Thymus (tissue), 11 donors: Measurements from ENCODE around the gene MERTK. TPM values are rescaled to one million over a fixed set of nuclear protein-coding genes. Genes with fewer than 3 reads are reported as not detected.
"Not testable (repeated sequence)": the region's sequence is repeated elsewhere in the genome, so short reads cannot be mapped to it uniquely, and the experiment has no call there.

Source experiments
- DNase-seq, 9 donors: peaks; one replicate each; pipeline ENCODE4 v3.0.0-alpha.2; 2013; ENCODE audit warnings: low spot score in 9 of 9, low read depth in 6 of 9, missing footprints in 1 of 9
- H3K27ac ChIP-seq, 2 donors: one replicate each; pipeline ENCODE4 v1.5.1; 2013; ENCODE audit warnings: control low read depth in 1 of 2, low read depth in 1 of 2, low read length in 1 of 2, mild to moderate bottlenecking in 1 of 2, moderate library complexity in 1 of 2
- H3K27me3 ChIP-seq, 2 donors: one replicate each; pipeline ENCODE4 v1.5.1; 2013; ENCODE audit warnings: low read length in 1 of 2; ENCODE audit not compliant: control insufficient read depth in 2 of 2, insufficient read depth in 1 of 2
- H3K36me3 ChIP-seq, 2 donors: one replicate each; pipeline ENCODE4 v1.5.1; 2013; ENCODE audit warnings: low read length in 1 of 2, mild to moderate bottlenecking in 1 of 2, moderate library complexity in 1 of 2; ENCODE audit not compliant: control insufficient read depth in 2 of 2, insufficient read depth in 2 of 2
- H3K4me1 ChIP-seq, 2 donors: one replicate each; pipeline ENCODE4 v1.5.1; 2013; ENCODE audit warnings: low read length in 2 of 2; ENCODE audit not compliant: control insufficient read depth in 2 of 2, insufficient read depth in 2 of 2
- H3K4me3 ChIP-seq, 2 donors: one replicate each; pipeline ENCODE4 v1.5.1; 2013; ENCODE audit warnings: low read length in 2 of 2, control low read depth in 1 of 2, mild to moderate bottlenecking in 1 of 2
- H3K9me3 ChIP-seq, 2 donors: one replicate each; pipeline ENCODE4 v1.5.1; 2013; ENCODE audit warnings: low read length in 1 of 2, mild to moderate bottlenecking in 1 of 2; ENCODE audit not compliant: control insufficient read depth in 2 of 2, insufficient read depth in 1 of 2
- WGBS: extraction: QIAGEN DNeasy Blood & Tissue Kit; methylation state at CpG from one replicate; pipeline ENCODE4 v1.1.7; 2013; 5-methylcytosine and 5-hydroxymethylcytosine counted together
- polyA plus RNA-seq: library from polyadenylated mRNA; stranded (reverse); fragments of 200-250 nt; gene quantifications from one replicate; pipeline ENCODE4 v1.2.3, GENCODE V29; 2013
- total RNA-seq: library from RNA; stranded (reverse); fragments of 120-200 nt; gene quantifications from one replicate; pipeline ENCODE4 v1.2.4, GENCODE V29; 2013
- donor health status: healthy.

The MERTK gene
- total and polyA plus RNA-seq, 2 donors, result 5.7 to 16.5 TPM

DNA sequence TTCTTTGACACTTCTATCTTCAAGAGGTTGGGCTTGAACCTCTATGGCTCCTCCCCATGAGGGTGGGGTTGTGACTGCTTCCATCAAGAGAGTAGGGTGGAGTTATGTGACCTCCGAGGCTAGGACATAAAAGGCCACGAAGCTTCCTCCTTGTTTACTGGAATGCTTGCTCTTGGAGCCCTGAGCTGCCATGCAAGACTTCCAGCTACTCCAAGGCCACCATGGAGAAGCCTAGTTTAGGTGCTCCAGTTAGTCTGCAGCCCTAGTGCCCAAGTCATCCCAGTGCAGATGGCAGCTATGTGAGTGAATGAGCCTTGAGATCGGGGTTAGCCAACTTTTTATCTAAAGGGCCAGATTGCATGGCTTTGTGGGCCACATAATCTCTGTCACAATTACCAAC lies 2.4 kb upstream of the MERTK start:
- no peak overlapping the region for H3K4me3 ChIP-seq
- DNase-seq, result no peak
- WGBS, result 83% methylated on average over 3 of the region's 3 CpGs
- H3K4me1 ChIP-seq, result peaks cover 6 to 14% of the 10 kb centered on the region in 2 donors
- H3K36me3 ChIP-seq, result no peaks in the 10 kb centered on the region
- H3K9me3 ChIP-seq, result peaks cover 0 to 8% of the 10 kb centered on the region in 2 donors
- H3K27me3 ChIP-seq, result peaks cover 33 to 40% of the 10 kb centered on the region in 2 donors
- H3K27ac ChIP-seq, result no peak overlapping the region

DNA sequence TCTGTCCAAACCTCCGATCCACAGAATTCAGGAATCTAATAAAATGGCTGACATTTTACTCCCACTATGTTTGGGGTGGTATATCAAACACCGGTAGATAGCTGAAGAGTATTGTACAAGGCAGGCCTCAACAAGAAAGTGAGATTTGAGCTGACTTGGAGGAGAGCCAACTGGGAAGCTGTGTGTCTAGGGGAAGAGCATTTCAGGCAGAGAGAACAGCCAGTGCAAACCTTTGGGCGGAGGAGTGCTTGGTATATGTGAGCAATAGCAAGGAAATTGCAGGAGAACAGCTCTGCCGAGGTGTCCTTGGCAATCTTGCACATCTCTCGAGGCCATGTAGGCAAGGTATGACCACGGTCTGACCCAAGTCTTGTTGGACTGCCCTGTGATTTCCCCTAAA lies 1.8 kb upstream of the MERTK start:
- DNase-seq, result no peak
- H3K27me3 ChIP-seq, result peaks cover 33 to 41% of the 10 kb centered on the region in 2 donors
- H3K9me3 ChIP-seq, result peaks cover 0 to 8% of the 10 kb centered on the region in 2 donors
- H3K27ac ChIP-seq, result no peak overlapping the region
- 96% methylated on average over 6 of the region's 6 CpGs for WGBS
- H3K4me3 ChIP-seq, result no peak overlapping the region
- H3K36me3 ChIP-seq, result no peaks in the 10 kb centered on the region
- peaks cover 6 to 14% of the 10 kb centered on the region in 2 donors for H3K4me1 ChIP-seq

DNA sequence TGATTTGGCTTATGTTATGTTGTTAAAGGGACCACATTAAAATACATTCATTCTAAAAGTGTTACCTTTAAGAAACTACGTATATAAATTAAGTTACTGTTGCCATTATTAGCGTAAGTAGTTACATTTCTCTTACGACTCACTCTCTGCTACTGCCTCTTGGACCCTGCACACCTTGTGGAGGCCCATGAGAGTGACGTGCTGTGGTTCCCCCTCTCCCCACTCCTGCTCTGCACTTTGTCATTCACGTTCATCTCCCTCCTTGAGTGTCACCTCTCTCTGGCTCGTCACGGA lies 830 bp upstream of the MERTK start:
- no peaks in the 10 kb centered on the region for H3K36me3 ChIP-seq
- H3K27me3 ChIP-seq, result peaks cover 33 to 43% of the 10 kb centered on the region in 2 donors
- peak overlapping the region; percentile 54 to 57 for H3K4me3 ChIP-seq
- peaks cover 6 to 14% of the 10 kb centered on the region in 2 donors for H3K4me1 ChIP-seq
- peaks cover 0 to 8% of the 10 kb centered on the region in 2 donors for H3K9me3 ChIP-seq
- DNase-seq, result no peak
- 2% methylated on average over 7 of the region's 7 CpGs for WGBS
- no peak overlapping the region for H3K27ac ChIP-seq

DNA sequence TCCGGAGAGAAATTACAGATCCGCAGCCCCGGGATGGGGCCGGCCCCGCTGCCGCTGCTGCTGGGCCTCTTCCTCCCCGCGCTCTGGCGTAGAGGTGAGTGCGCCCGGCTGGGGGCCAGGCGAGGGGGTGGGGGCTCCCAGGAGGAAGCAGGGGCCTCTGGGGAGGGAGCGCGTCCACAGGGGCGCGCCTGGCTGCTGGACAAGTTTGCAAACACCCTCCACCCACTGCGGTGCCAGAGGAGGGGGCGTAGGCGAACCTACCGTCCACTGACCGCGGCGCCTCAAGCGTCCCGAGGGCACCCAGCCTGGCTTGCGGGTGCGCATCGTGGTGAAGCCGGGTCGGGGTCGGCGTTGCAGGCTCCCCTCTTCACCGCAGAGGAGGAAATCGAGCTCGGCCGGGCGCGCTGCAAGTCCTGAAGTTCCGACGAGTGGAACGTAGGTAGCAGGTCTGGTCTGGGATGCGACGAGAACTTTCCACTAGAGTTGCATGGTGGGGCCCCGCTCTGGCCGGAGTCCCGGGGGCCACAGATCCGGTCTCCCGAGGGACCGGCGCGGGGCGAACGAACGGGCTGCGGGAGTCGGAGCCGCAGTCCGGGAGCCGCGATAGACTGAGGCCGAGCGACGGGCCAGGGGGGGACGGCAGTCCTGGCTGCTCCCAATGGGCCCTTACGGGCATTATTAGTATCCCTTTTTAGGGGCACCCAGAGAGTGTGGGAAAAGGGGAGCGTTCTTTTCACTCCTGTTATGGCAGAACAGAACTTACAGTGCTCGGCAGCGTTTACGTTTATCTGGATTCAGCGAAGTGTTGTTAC lies 502 bp downstream of the MERTK start:
- Histone ChIP-seq H3K27me3 (peaks cover 33 to 43% of the 10 kb centered on the region in 2 donors), H3K4me1 (peaks cover 6 to 14% of the 10 kb centered on the region in 2 donors), H3K9me3 (peaks cover 0 to 8% of the 10 kb centered on the region in 2 donors), H3K4me3 (peak overlapping the region; percentile 50 to 57), H3K27ac (peak overlapping the region in 1 of 2 donors; percentile 25), H3K36me3 (no peaks in the 10 kb centered on the region)
- WGBS, result under 1% methylated on average over 70 of the region's 70 CpGs
- peak in 2 of 9 donors; percentile 25 to 46 for DNase-seq

DNA sequence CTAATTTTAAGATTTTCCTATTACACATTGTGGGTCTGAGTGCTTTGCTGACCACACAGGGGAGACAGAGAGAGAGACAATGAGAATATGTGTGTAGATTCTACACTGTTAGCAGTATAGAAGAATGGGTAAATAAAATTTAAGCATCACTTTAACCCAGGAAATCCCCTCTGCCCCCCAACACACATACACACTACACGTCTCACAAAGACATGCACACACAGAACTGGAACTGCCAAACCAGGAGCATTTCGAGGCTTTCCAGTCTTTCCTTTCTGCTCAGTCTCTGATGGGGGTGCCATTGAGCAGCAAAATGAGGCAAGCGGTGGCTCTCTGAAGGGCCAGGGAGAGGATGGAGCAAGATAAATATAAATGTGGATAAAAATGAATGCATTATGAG lies 2.5 kb downstream of the MERTK start:
- WGBS, result 70% methylated on average over 3 of the region's 3 CpGs
- H3K27me3 ChIP-seq, result peaks cover 33 to 43% of the 10 kb centered on the region in 2 donors
- H3K4me3 ChIP-seq, result no peak overlapping the region
- H3K27ac ChIP-seq, result no peak overlapping the region
- peaks cover 6 to 14% of the 10 kb centered on the region in 2 donors for H3K4me1 ChIP-seq
- DNase-seq, result no peak
- no peaks in the 10 kb centered on the region for H3K36me3 ChIP-seq
- H3K9me3 ChIP-seq, result peaks cover 0 to 8% of the 10 kb centered on the region in 2 donors

DNA sequence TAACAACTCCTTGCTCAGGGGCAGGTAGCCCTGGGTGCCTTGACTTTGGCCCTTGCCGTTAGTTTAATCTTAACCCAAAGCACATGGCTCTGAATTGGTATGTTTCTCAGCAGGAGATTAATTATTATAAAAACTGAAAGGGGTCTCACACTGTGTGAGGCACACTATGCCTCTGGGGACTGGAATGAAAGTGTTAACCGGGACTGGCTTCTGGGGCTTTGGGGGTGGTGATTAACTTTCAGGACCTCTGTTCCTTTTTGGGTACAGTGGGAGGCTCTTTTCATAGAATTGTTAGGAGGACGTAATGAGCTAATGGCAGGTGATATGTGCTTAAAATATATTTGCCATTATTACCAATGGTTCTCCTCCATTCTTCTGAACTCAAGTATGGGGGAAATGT lies 5.1 kb downstream of the MERTK start:
- Histone ChIP-seq H3K27ac (no peak overlapping the region), H3K27me3 (peaks cover 21 to 28% of the 10 kb centered on the region in 2 donors), H3K4me1 (peaks cover 7 to 14% of the 10 kb centered on the region in 2 donors), H3K36me3 (no peaks in the 10 kb centered on the region), H3K4me3 (no peak overlapping the region), H3K9me3 (peaks cover 0 to 7% of the 10 kb centered on the region in 2 donors)
- 82% methylated on average over 3 of the region's 3 CpGs for WGBS
- no peak for DNase-seq

DNA sequence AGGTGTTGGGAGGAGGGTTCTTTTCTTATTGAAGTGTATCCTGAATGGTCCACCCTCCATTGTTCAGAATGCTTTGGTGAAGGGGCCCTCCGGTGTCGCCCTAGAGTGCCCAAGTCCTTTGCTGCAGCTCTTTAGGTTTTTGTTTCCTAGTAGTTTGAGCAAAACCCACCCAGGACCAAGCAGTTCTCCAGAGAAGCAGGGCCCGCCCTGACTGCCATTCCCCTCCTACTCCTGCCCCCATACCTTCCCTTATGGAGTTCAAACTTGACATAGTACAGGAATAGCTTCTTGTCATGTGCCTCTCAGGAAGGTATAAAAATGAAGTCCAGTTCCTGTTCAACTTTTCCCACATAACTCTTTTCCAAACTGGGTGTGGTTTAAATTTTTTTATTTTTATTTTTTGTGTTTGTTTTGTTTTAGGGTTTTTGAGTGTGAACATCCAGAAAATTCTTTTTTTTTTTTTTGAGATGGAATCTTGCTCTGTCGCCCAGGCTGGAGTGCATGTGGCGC lies 5.6 kb downstream of the MERTK start:
- peaks cover 4 to 10% of the 10 kb centered on the region in 2 donors for H3K4me1 ChIP-seq
- H3K9me3 ChIP-seq, result peaks cover 0 to 2% of the 10 kb centered on the region in 2 donors
- 97% methylated on average over 5 of the region's 5 CpGs for WGBS
- no peaks in the 10 kb centered on the region for H3K36me3 ChIP-seq
- no peak for DNase-seq
- no peak overlapping the region for H3K4me3 ChIP-seq
- no peak overlapping the region for H3K27ac ChIP-seq
- H3K27me3 ChIP-seq, result peaks cover 16 to 24% of the 10 kb centered on the region in 2 donors

DNA sequence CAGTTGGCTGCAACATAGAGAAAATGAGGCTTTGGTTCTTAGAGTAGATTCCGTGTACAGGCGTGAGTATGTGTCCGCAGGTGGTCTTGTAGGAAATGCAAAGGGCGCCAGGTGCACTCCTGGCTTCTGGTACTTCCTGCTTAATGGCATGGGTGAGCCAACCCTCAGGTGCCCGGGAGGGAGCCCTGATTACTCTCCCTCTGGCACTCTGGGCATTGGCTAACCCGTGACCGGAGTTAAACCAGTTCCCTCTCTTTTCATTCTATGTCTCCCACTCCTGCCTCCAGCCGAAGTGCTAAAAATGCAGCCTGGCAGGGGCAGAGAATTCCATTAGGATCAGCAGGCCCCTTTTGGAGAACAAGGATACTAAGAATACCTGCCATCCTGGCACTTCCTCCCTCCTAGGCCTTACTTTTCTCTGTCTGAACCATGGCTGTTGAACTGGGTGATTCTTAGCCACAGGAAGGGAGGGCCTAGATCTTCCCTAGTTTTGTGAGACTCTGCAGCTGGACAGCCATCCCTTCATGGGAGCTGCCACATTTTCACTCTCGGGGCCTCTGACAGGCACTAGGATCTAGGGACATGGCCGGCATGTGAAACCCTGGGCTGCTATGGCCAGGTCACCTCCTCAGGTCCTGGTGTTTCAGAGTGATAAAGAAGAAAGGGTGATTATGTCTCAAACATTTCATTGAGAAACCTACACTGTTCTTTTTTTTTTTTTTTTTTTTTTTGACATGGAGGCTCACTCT lies 6.5 kb downstream of the MERTK start:
- Histone ChIP-seq H3K9me3 (no peaks in the 10 kb centered on the region), H3K4me1 (peaks cover 3 to 5% of the 10 kb centered on the region in 2 donors), H3K4me3 (no peak overlapping the region), H3K36me3 (no peaks in the 10 kb centered on the region), H3K27me3 (peaks cover 7 to 14% of the 10 kb centered on the region in 2 donors), H3K27ac (no peak overlapping the region)
- WGBS, result 96% methylated on average over 10 of the region's 10 CpGs
- no peak for DNase-seq

DNA sequence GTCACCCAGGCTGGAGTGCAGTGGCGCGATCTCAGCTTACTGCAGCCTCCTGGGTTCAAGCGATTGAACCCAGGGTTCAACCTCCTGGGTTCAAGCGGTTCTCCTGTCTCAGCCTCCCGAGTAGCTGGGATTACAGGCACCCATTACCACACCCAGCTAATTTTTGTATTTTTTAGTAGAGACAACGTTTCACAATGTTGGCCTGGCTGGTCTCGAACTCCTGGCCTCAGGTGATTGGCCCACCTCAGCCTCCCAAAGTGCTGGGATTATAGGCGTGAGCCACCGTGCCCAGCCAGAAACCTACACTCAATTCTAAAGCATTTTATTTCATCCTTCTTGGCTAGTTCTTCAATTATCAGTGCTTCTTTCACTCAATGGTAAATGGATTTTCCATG lies 7.1 kb downstream of the MERTK start:
- not testable (repeated sequence) for H3K36me3 ChIP-seq, H3K9me3 ChIP-seq, H3K4me1 ChIP-seq, H3K27ac ChIP-seq, H3K4me3 ChIP-seq, H3K27me3 ChIP-seq, DNase-seq
- WGBS, result 98% methylated on average over 9 of the region's 9 CpGs
